KBM-7 (cell line): ENCODE measurements around the gene ASCC1.

Experiments used
- DNase-seq: peaks from one replicate; pipeline ENCODE4 v3.0.0-alpha.2; 2015
- in situ Hi-C: fragments of 300-500 bp; cut with MboI; formaldehyde crosslinking; loops from 2 replicates; pipeline ENCODE4 v1.14.3; 2020; ENCODE audit warnings: low sequenced_read_pairs, low pct_unique_long_range_greater_than_20kb, mixed read lengths

ASCC1 gene

DNA sequence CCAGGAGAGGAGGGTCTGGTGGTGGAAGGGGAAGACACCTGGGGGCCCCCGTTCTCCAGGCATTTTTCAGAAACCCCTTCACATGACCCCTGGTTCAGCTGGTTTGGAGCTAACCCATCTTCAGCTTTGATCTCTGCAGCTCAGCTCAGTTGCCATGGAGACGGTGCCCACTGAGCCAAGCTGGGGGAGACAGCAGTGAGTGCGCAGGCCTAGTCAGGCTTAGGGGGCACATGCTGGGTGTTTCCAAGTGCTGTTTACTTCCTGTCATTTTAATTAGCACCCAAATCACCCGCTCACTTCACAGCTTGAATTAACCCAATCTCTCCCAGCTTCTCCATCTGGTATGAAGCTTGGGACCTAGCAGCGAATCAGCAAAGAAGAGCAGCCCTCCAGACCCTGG, 136.7 kb downstream of the ASCC1 start:
- no peak for DNase-seq
- in situ Hi-C loops = no loop called here

DNA sequence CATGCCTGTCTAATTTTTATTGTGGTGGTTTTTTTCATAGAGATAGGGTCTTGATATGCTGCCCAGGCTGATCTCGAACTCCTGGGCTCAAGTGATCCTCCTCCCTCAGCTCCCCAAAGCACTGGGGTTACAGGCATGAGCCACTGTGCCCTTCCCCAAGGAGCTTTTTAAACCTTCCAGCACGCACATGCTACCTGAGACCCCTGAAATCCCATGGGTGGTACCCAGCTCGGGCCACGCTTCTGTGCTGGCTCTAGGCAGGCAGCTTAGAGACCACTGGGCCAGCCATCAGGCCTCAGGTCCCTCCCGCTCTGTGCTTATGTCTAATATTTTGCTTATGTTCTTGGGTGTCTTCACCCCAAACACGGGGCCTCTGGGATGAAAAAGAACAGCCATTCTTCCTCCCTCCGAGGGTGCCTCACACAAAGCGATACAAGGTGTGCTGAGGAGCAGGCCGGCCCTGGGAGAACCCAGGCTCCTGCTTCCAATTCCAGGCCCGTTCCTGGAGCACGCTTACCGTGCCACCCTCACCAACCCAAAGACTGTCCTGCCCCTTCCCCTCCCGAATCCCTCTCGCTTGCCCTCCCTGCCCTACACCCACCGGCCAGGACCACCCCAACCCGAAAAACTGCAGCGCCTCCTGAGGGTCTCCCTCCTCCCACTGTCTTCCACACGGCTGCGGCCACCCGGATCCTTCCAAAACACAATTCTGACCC, 138.6 kb downstream of the ASCC1 start:
- in situ Hi-C loops = no loop called here
- DNase-seq = no peak

DNA sequence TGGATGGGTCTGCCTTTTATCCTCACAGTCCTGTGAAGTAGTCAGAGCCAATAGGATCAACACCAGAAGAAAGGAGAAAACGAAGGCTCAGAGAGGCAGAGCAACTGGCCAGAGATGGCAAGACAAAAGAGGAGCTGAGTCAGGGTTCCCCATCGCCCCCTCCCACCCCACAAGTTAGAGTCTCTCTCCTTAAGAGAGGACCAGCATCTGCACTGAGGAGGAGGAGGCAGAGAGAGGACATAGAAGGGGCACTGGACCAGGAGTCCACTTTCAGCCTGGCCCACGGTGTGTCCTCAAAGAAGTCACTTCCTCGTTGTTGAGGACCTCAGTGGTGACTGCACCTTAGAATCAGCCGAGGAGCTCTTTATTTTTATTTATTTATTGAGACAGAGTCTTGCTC, 139.3 kb downstream of the ASCC1 start:
- in situ Hi-C loops = no loop called here
- DNase-seq = no peak

DNA sequence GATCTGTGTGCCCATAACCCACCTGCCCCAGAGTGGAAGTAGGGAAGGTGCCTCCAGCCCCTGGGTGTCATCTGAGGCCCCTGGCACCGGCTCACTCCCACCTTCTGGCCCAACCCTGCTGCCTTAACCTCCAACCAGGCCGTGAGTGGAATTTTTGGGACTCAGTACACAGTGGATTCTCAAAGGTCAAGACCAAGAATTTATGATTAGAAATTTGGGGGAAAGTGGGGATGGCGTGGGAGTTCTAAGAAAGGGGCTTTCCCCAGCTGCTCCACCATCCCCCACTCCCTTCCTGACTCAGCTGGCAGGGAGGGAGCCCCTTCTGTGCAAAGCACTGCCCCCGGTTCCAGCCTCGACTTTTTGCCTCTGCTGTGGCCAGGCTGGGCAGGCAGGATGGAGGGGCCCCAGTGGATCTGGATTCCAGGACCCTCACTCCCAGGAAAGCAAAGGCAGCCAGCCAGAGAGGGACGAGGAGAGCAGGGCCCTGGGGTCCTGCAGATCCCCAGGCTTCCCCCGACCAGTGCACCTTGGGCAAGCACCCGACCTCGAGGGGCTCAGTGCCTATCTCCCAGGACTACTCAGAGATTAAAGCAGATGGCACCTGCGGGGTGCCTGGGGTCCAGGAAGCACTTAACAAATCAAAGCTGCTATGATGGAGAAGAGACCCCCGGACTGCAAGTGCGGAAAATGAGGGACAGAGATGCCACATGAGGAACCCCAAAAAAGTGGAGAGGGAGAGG, 140.5 kb downstream of the ASCC1 start:
- in situ Hi-C loops = no loop called here
- no peak for DNase-seq

DNA sequence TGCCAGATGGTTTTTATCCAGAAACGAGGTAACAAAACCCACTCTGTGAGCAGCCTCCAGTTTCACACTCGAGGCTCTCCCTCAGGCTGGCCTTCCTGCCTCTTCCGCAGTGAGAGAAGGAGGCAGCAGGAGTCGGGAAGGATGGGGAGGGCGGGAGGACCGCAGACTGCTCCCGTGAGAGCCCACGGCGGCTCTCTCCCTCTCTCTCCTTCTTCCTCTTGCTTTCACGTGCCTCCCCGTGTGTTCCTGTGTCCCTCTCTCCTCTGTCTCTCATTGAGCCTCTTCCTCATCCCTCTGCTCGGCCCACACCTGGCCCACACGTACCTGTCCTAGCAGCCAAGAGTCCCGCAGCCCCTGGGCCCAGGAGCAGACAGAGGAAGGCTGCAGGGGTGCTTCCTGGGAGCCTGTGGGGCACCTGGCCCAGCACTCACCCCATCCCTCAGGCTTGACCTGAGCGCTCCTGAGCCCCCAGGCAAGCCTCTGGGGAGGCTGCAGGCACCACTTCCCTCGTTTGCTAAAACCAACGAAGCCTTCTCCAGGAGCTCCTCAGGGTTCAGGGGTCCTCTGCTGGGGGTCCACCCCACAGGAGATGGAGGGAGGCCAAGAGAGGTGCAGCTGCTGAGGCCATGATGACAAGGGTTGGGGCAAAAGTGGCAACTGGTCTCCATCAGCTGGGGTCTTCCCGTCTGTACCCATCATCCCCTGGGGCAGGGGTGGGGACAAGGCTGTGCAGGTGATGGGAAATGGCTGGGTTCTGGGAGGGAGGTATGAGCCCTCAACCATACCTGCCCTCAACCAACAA, 141.3 kb downstream of the ASCC1 start:
- in situ Hi-C loops = no loop called here
- no peak for DNase-seq

DNA sequence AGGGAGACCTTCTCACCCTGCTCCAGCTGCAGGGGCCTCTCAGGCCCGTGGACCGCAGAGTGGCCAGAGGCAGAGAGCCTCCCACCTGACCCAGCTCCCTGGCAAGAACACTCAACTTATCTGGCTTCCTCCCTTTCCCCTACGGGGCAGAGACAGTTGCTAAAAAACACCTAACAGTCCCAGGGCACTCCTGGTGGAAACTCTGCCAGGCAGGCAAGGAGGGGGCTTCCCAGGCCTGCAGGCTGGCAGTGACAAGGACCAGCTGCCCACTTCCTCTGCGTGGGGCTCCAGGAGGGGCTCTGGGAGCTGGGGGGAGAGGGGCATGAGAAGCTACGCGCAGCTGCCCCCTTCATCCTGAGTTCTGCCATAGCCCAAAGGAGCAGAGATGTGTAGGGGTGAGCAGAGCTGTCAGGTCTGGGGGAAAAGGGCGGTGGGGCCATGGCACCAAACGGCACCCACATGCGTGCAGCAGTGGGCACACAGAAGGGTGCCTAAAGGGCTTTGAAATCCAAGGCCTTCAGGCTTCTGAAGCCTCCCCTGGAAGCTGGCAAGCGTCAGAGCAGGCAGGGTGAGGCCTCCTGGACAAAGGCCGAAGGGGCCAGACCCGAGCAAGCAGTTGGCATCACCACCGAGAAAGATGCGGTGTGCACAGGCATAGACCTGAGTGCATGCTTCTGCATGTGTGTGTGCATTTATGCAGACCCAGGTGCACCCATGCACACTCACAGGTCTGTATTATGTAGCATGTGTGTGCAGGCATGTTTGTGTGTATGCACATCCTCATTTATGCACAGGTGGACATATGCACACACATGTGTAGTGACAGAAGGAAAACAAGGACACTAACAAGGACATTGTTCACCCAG, 142.1 kb downstream of the ASCC1 start:
- in situ Hi-C loops = no loop called here
- DNase-seq = no peak

DNA sequence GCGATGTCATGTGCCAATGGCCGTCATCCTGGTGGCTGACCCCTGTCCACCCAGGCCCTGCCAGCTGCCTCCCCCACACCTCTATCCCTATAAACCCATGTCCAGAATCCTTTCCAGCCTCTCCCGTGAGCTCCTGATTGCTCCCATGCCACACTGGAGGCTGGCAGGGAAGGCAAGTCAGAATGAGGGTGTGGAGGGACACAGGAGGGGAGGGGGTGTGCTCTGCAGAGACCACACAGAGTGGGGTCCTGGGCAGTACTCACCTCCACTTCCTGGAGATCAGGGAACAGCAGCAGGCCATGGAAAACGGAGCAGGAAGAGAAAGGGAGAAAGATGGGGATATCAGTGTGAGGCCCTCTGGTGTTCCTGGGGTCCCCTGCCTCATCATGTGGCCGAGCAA, 143.4 kb downstream of the ASCC1 start:
- in situ Hi-C loops = no loop called here

DNA sequence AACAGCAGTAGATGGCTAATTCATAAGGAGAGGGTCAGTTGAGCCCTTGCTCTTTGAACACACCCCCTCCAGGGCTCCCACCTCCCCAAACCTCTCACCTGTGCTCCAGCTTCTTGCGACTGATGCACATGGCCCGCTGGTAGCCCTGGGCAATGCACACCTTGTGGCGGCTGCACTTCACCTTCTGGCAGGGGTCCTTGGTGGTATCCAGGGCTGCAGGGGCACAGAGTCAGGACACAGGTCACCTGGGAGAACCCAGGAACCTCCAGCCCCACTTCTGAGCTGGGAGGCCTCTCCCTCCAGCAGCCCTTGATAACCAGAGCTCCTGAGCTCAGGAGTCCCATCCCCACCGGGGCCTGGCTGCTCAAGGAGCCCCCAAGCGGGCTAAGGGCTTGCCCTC, 144.0 kb downstream of the ASCC1 start:
- in situ Hi-C loops = no loop called here
- DNase-seq = no peak

More for the DNA sequence above, 143.4 kb downstream of the ASCC1 start:
- DNase-seq = no peak

DNA sequence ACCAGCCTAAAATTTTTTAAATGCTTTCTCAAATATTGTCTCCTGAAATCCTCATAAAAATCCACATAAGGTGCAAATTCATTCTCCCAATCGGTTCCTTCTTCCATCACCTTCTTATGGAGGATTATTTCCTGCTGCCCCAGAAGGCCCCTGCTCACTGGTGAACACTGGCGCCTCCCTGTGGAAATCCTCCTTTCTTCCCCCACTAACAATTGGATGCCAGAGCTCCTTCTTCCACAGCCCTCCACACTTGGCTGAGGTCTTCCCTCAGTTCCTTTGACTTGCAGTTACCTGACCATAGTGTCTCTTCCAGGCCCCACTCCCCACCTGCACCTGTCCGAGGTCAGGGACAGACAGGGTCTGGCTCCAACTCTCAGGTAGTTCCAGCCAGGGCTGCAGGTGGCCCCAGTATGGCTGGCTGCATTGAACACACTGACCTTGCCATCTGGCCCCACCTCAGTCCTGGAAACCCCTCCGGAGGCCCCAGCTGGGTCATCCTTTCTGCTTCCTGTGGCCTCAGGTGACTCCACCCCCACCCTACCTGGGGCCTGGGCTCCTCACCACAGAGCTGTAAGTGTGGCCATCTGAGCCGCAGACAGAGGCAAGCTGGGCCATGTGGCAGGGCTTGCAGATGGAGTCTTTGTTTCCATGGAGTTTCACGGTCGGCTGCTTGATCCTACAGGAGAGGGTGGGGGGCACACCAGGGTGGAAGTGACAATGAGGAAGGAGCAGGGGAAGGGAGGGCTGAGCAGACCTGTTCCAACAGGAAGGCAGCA, 146.1 kb downstream of the ASCC1 start:
- in situ Hi-C loops = no loop called here
- peak; percentile 57 for DNase-seq

DNA sequence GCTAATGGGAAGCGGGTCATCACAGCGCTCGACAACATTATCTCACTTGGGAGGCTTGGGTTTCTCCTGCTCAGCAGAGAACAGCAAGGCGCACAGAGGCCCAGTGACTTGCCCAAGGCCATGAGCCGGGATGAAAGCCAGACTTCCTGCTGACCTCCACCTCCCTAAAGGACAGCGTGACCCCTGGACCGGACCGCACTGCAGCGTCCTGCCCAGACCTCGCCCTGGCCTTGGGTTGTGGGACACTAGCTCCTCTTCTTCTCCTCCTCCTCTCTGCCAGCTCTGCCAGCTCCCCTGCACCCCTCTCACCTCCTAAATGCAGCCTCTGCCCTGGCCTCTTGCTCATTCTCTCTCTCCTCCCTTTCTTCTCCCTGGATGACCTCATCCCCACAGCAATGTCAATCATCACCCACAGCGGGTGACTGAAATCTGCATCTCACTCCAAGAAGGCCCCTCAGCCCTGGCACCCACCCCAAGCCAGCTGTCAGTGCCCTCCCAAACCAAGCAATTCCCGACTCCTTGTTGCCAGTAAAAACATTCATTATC, 147.1 kb downstream of the ASCC1 start:
- in situ Hi-C loops = no loop called here
- DNase-seq = no peak

DNA sequence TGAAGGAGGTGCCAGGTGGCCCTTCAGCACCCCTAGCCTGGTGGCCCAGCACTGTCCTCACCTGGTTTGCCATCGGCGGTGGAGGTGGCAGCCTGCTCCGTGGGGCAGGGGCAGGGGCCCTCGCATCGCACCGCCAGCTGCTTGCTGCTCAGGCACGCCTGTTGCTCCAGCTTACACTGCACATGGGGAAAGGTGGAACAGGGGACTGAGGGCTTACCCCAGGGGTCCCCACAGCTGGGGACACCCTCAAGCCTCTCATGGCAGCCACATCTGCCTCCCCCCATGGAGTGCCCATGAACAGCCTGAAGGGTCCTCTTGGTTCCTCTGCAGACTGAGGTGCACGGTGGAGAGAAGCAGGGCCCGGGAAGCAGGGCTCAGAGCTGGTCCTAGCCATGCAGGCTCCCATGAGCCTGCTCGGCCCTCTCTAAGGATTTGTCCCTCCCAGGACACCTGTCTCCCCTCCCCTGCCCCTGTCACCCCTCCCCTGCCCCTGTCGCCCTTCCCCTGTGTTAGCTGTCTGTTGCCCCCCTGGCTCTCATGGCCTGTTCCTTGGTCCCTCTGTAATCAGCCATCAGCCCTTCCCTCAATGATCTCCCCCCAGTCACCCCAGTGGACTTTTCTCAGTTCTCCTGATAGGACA, 147.8 kb downstream of the ASCC1 start:
- no peak for DNase-seq
- in situ Hi-C loops = no loop called here

DNA sequence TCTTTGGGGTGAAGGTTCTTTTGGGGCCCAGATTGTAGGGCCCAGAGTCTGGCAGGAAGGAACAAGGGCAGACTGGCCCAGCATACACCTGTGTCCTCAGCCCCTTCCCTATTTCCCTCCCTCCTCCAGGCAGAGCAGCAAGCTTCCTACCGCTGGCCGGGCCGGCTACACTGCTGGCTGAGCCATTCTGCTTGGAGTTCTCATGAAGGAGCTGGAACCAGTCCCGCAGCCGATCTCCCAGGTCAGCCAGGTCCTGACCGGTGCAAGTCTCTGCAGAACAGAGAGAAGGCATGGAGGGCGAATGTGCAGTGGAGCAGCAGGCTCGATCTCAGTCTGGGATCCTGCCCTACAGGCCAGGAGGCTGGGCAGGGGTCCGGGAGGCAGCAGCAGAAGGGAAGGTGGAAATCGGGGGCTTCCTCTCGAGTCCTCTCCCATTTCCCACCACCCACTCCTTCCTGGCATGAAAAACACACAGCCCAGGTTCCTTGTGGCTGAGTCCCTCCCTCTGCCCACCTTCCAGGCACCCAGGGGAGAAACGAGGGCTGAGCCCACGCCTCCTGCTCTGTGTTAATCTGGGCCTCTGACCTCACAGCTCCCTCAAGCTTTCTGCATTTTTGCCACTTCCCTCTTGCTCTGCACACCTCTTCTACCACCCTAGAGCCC, 148.5 kb downstream of the ASCC1 start:
- in situ Hi-C loops = no loop called here

DNA sequence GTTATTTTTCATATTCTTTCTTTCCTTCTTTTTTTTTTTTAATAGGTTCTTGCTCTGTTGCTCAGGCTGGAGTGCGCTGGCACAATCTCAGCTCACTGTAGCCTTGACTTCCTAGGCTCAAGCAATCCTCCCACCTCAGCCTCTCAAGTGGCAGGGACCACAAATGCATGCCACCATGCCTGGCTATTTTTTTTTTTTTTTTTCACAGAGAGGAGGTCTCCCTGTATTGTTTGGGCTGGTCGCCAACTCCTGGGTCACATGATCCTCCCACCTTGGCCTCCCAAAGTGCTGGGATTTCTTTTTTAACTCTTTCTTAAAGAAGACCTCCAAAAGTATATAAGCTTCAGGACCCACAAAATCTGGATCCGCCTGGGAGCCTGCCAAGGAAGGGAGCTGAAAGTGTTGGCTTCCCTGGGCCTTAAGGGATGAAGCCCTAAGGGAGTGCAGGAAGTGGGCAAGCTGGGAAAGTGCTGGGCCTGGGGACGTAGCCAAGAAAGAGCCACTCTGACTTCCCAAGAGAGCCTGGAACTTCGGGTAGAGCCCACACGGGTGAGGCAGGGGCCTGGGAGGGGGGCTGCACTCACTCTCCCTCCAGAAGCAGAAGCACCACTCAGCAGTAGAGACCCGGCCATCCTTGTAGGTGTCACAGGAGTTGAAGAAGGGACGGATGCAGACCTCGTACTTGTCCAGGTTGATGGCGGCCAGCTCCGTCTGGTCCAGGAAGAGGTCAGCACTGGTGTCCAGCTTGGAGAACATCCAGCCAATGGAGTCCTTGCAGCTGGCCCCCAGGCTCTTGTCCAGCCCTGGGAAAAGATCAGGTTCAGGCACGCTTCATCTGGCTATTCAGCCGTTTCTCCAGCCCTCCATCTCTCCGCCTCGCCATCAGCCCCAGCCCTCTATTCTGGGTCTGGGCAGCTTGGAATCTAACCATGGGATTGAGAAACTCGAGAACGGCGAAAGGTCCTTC, 149.5 kb downstream of the ASCC1 start:
- in situ Hi-C loops = no loop called here
- DNase-seq = no peak

More for the DNA sequence above, 148.5 kb downstream of the ASCC1 start:
- DNase-seq = no peak

DNA sequence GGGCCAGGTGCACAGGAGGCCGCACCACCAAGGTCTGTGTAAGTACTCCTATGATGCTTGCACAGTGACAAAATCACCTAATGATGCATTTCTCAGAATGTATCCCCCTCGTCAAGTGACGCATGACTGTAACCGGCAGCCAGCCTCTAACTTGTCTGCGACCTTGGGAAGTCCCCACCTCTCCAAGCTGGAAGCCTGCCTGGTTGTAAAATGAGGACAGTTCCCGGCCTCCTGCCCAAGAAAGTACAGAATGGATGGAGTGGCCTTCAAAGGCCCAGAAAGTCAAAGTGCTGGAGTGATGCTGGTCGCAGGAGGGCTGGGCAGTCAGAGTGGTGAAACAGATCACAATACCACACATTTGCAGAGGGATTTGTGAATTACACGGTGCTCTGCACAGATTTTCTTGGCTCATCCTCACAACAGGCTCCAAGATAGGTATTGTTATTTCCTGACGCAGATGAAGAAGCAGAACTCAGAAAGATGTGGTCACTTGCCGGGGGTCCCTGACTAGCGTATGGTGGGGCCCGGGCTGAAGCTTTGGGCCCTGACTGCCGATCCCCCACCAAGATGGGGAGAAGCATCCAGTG, 150.5 kb downstream of the ASCC1 start:
- no peak for DNase-seq
- in situ Hi-C loops = no loop called here

DNA sequence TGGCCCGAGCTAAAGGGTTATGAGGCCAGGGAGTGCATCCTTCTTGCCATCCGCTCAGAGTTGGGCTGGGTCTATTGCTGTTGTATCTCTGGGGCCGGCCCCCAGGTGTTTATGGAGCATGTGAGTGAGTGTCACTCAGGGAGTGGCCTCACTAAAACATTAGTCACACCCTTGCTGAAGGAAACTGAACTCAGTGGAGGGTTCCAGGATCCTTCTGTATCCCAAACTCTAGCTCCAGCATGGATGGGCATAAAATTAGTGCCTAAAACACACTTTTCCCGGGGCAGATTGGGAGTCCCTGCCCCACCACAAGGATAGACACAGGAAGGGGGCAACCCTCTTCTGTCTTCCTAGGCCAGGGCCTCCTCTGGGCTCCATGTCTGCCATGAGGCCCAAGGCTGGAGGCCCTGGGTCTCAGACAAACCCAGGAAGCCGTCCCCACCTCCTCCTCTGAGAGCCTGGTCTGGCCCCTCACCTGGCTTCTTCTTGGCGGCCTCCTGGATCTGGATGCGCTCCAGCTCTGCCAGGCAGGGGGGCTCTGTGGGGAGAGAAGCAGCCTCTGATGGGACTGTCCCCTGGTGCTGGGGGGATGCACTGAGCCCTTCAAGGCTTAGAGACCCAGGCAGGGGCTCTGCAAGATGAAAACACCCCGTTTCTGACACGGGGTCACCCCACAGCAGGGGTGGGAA, 152.2 kb downstream of the ASCC1 start:
- in situ Hi-C loops = no loop called here
- no peak for DNase-seq
